H1 (cell line): Measurements from ENCODE around the gene SLC9A3. TPM values are rescaled to one million over a fixed set of nuclear protein-coding genes. Genes with fewer than 3 reads are reported as not detected.

Source experiments
- CTCF ChIA-PET: fragments of 300-600 bp; sonication (Branson Sonifier 250); formaldehyde crosslinking; loops from one replicate; lab custom pipeline; 2021; ENCODE audit not compliant: partially characterized antibody; lab: Charles Lee
- POLR2A ChIA-PET: fragments of 300-600 bp; sonication (Branson Sonifier 250); formaldehyde crosslinking; loops from one replicate; lab custom pipeline; 2021; ENCODE audit warnings: inconsistent platforms; ENCODE audit not compliant: partially characterized antibody; lab: Charles Lee
- DNase-seq, 2 experiments: peaks; one replicate each; pipeline versions ENCODE4 v3.0.0 to v3.0.0-alpha.2; 2010 to 2022; ENCODE audit warnings: low spot score in 2 of 2, low read depth in 1 of 2, mixed read lengths in 1 of 2
- FAIRE-seq: peaks from 2 replicates; lab custom pipeline; 2011; peaks lifted over from hg19 to GRCh38; lab: Jason Lieb, UNC
- H2AFZ ChIP-seq: 2 replicates; pipeline ENCODE4 v1.8.1; 2012; ENCODE audit warnings: low read length, inconsistent platforms
- H2AK5ac ChIP-seq: 2 replicates; pipeline ENCODE4 v1.6.1; 2013; ENCODE audit warnings: low read depth, low read length
- H2BK120ac ChIP-seq: replicated peaks from 2 replicates; pipeline ENCODE3; 2013; ENCODE audit warnings: low read depth, low read length, inconsistent platforms
- H2BK12ac ChIP-seq: 2 replicates; pipeline ENCODE4 v1.6.1; 2013; ENCODE audit warnings: low read depth, low read length
- H2BK15ac ChIP-seq: 2 replicates; pipeline ENCODE4 v1.6.1; 2013; ENCODE audit warnings: low read length
- H2BK20ac ChIP-seq: 2 replicates; pipeline ENCODE4 v1.6.1; 2013; ENCODE audit warnings: low read length
- H2BK5ac ChIP-seq: 2 replicates; pipeline ENCODE4 v1.6.1; 2013; ENCODE audit warnings: low read depth, low read length
- H3K14ac ChIP-seq: 2 replicates; pipeline ENCODE4 v1.6.1; 2013; ENCODE audit warnings: inconsistent platforms; ENCODE audit not compliant: insufficient read length
- H3K18ac ChIP-seq: 2 replicates; pipeline ENCODE4 v1.6.1; 2013; ENCODE audit warnings: low read length; ENCODE audit errors: extremely low read depth
- H3K23ac ChIP-seq: 2 replicates; pipeline ENCODE4 v1.6.1; 2013; ENCODE audit warnings: inconsistent platforms; ENCODE audit not compliant: insufficient read length
- H3K23me2 ChIP-seq: 2 replicates; pipeline ENCODE4 v1.6.1; 2013; ENCODE audit warnings: low read depth, low read length
- H3K27ac ChIP-seq: 2 replicates; pipeline ENCODE4 v1.6.1; 2011; ENCODE audit warnings: low read depth, low read length, inconsistent platforms
- H3K27me3 ChIP-seq, 4 experiments: replicated peaks in 1 of 4; 1 replicate in 1 of 4; 2 replicates in 3 of 4; pipeline versions ENCODE4 v1.6.1 to v1.8.1; 2011 to 2013; ENCODE audit warnings: low read length in 3 of 4, mild to moderate bottlenecking in 3 of 4, inconsistent platforms in 2 of 4, mixed read lengths in 2 of 4, moderate library complexity in 1 of 4; ENCODE audit not compliant: control insufficient read depth in 3 of 4, insufficient read depth in 3 of 4; ENCODE audit errors: extremely low read depth in 1 of 4
- H3K36me3 ChIP-seq, 4 experiments: 2 replicates each; pipeline versions ENCODE4 v1.6.1 to v1.8.1; 2011 to 2013; ENCODE audit warnings: mild to moderate bottlenecking in 4 of 4, low read length in 3 of 4, moderate library complexity in 2 of 4, control low read depth in 1 of 4, inconsistent platforms in 1 of 4; ENCODE audit not compliant: insufficient read depth in 4 of 4, control insufficient read depth in 2 of 4
- H3K4ac ChIP-seq: replicated peaks from 2 replicates; pipeline ENCODE3; 2013; ENCODE audit warnings: low read length, low read depth, mixed read lengths, inconsistent platforms; ENCODE audit not compliant: insufficient read length
- H3K4me1 ChIP-seq, 4 experiments: replicated peaks in 1 of 4; 1 replicate in 1 of 4; 2 replicates in 3 of 4; pipeline versions ENCODE4 v1.6.1 to v1.8.1; 2011 to 2013; ENCODE audit warnings: low read length in 3 of 4, inconsistent platforms in 2 of 4, mixed read lengths in 1 of 4; ENCODE audit not compliant: insufficient read depth in 4 of 4, control insufficient read depth in 3 of 4
- H3K4me2 ChIP-seq, 2 experiments: 2 replicates each; pipeline versions ENCODE4 v1.6.1 to v1.8.1; 2011 to 2013; ENCODE audit warnings: low read depth in 2 of 2, low read length in 2 of 2, control low read depth in 1 of 2, inconsistent platforms in 1 of 2, mild to moderate bottlenecking in 1 of 2; ENCODE audit not compliant: insufficient read depth in 1 of 2
- H3K4me3 ChIP-seq, 4 experiments: fragments of 200-600, 300-600 bp in 1 of 4; sonication (generic), shearing (Covaris generic), sonication (Bioruptor Twin) in 1 of 4; 2 replicates each; pipeline versions ENCODE4 v1.5.1 to v1.8.1; 2011 to 2016; ENCODE audit warnings: low read length in 4 of 4, low read depth in 3 of 4, control low read depth in 2 of 4, inconsistent platforms in 2 of 4, mild to moderate bottlenecking in 2 of 4, mixed read lengths in 1 of 4, moderate library complexity in 1 of 4; ENCODE audit not compliant: insufficient read depth in 2 of 4; ENCODE audit errors: extremely low read depth in 1 of 4
- H3K56ac ChIP-seq: replicated peaks from 2 replicates; pipeline ENCODE3; 2013; ENCODE audit warnings: low read depth, mild to moderate bottlenecking, mixed read lengths, low read length, inconsistent platforms; ENCODE audit not compliant: insufficient read length
- H3K79me1 ChIP-seq: 2 replicates; pipeline ENCODE4 v1.6.1; 2013; ENCODE audit warnings: low read depth, low read length, control low read depth
- H3K79me2 ChIP-seq, 2 experiments: 2 replicates each; pipeline versions ENCODE4 v1.6.1 to v1.8.1; 2012 to 2013; ENCODE audit warnings: low read length in 2 of 2, mild to moderate bottlenecking in 2 of 2, inconsistent platforms in 1 of 2; ENCODE audit not compliant: insufficient read depth in 2 of 2, control insufficient read depth in 1 of 2
- H3K9ac ChIP-seq, 4 experiments: replicated peaks in 1 of 4; 1 replicate in 1 of 4; 2 replicates in 3 of 4; pipeline versions ENCODE4 v1.6.1 to v1.8.1; 2011 to 2013; ENCODE audit warnings: low read depth in 3 of 4, low read length in 3 of 4, control low read depth in 2 of 4, mild to moderate bottlenecking in 2 of 4, moderate library complexity in 2 of 4, inconsistent platforms in 1 of 4; ENCODE audit errors: extremely low read depth in 1 of 4
- H3K9me3 ChIP-seq, 2 experiments: 2 replicates each; pipeline versions ENCODE4 v1.6.1 to v1.8.1; 2012 to 2013; ENCODE audit warnings: mild to moderate bottlenecking in 2 of 2, moderate library complexity in 2 of 2, control low read depth in 1 of 2, inconsistent platforms in 1 of 2, low read depth in 1 of 2, low read length in 1 of 2, mixed read lengths in 1 of 2; ENCODE audit not compliant: insufficient read depth in 2 of 2
- H4K20me1 ChIP-seq, 2 experiments: replicated peaks in 1 of 2; 2 replicates each; pipeline versions ENCODE3 to v1.8.1; 2011 to 2013; ENCODE audit warnings: inconsistent platforms in 2 of 2, low read length in 2 of 2, mild to moderate bottlenecking in 1 of 2; ENCODE audit not compliant: insufficient read depth in 2 of 2, control insufficient read depth in 1 of 2
- H4K5ac ChIP-seq: 2 replicates; pipeline ENCODE4 v1.6.1; 2013; ENCODE audit warnings: low read length, low read depth, mixed read lengths, inconsistent platforms; ENCODE audit not compliant: insufficient read length
- H4K8ac ChIP-seq: 2 replicates; pipeline ENCODE4 v1.8.0; 2013; ENCODE audit warnings: mild to moderate bottlenecking, moderate library complexity, low read length, inconsistent platforms; ENCODE audit not compliant: insufficient read depth; ENCODE audit errors: extremely low read depth
- H4K91ac ChIP-seq: replicated peaks from 2 replicates; pipeline ENCODE3; 2013; ENCODE audit warnings: low read length, mixed read lengths, inconsistent platforms; ENCODE audit not compliant: insufficient read length
- BCL11A ChIP-seq, 2 experiments: IDR thresholded peaks; one replicate each; pipeline ENCODE4 v1.6.1; 2011; ENCODE audit warnings: low read depth in 2 of 2, low read length in 2 of 2, mild to moderate bottlenecking in 2 of 2
- BRCA1 ChIP-seq: IDR thresholded peaks from 2 replicates; pipeline ENCODE4 v1.6.1; 2012; ENCODE audit warnings: low read depth, low read length, improper control_type of control experiment
- CHD2 ChIP-seq: IDR thresholded peaks from 2 replicates; pipeline ENCODE4 v1.6.1; 2012; ENCODE audit warnings: low read length, improper control_type of control experiment
- EZH2 ChIP-seq: fragments of 200-600 bp; sonication (generic); IDR thresholded peaks from 2 replicates; pipeline ENCODE4 v1.7.1; 2012; ENCODE audit warnings: low read depth, mild to moderate bottlenecking, moderate library complexity, low read length, inconsistent platforms; ENCODE audit not compliant: severe bottlenecking
- JUND ChIP-seq: IDR thresholded peaks from 2 replicates; pipeline ENCODE4 v1.6.1; 2011; ENCODE audit warnings: mild to moderate bottlenecking, improper control_type of control experiment, low read length
- KDM4A ChIP-seq: IDR thresholded peaks from one replicate; pipeline ENCODE4 v1.7.1; 2012; ENCODE audit warnings: low read depth, mild to moderate bottlenecking, moderate library complexity, low read length, inconsistent platforms; ENCODE audit not compliant: severe bottlenecking
- RAD21 ChIP-seq, 2 experiments: IDR thresholded peaks in 1 of 2; conservative IDR thresholded peaks in 1 of 2; 2 replicates each; pipeline ENCODE4 v1.6.1; 2011; ENCODE audit warnings: low read depth in 2 of 2, low read length in 2 of 2, improper control_type of control experiment in 1 of 2, inconsistent platforms in 1 of 2, mild to moderate bottlenecking in 1 of 2, moderate library complexity in 1 of 2
- RFX5 ChIP-seq: IDR thresholded peaks from 2 replicates; pipeline ENCODE4 v1.6.1; 2011; ENCODE audit warnings: low read depth, low read length, improper control_type of control experiment, borderline replicate concordance
- SIN3A ChIP-seq, 2 experiments: IDR thresholded peaks in 1 of 2; conservative IDR thresholded peaks in 1 of 2; 2 replicates each; pipeline ENCODE4 v1.6.1; 2011 to 2012; ENCODE audit warnings: low read length in 2 of 2, improper control_type of control experiment in 1 of 2, low read depth in 1 of 2, mild to moderate bottlenecking in 1 of 2
- SP1 ChIP-seq: IDR thresholded peaks from 2 replicates; pipeline ENCODE4 v1.6.1; 2011; ENCODE audit warnings: low read depth, low read length
- WGBS, 2 experiments: shearing (Covaris generic) in 1 of 2; methylation state at CpG; one replicate each; pipeline versions ENCODE4 v1.1.6 to v1.1.7; 2013 to 2015; ENCODE audit warnings: low lambda C conversion rate in 2 of 2, mixed read lengths in 2 of 2, inconsistent platforms in 1 of 2, low coverage in 1 of 2, missing lambda C conversion rate in 1 of 2; ENCODE audit not compliant: insufficient replicate concordance in 2 of 2, insufficient coverage in 1 of 2, insufficient read length in 1 of 2; ENCODE audit errors: extremely low coverage in 1 of 2, missing lambda C conversion rate in 1 of 2; 5-methylcytosine and 5-hydroxymethylcytosine counted together
- polyA plus RNA-seq, 7 experiments: library from polyadenylated mRNA; depleted of rRNA in 3 of 7; stranded (reverse) in 5 of 7; unstranded in 2 of 7; fragments of >200 nt in 5 of 7; fragments of 200-250 nt in 2 of 7; gene quantifications; 1 replicate in 5 of 7; 2 replicates in 1 of 7; 4 replicates in 1 of 7; pipeline versions ENCODE4 v1.2.1 to v1.2.3, GENCODE V29; 2011 to 2013; ENCODE audit warnings: missing spikeins in 2 of 7, mixed read lengths in 2 of 7
- total RNA-seq: library from RNA; stranded (reverse); fragmentation: NEBNext Ultra II Directional; extraction: Animal tissue kit (Norgen Biotek cat#: 25700); gene quantifications from 2 replicates; pipeline ENCODE4 v1.2.1, GENCODE V29; 2021
- TF ChIP-seq, protein P1 (sequence below): IDR thresholded peaks from 2 replicates; pipeline ENCODE4 v1.6.1; 2012; ENCODE audit warnings: inconsistent platforms
- TF ChIP-seq, protein P2 (sequence below): IDR thresholded peaks from 2 replicates; pipeline ENCODE4 v1.6.1; 2012; ENCODE audit warnings: inconsistent platforms

SLC9A3 gene
- total and polyA plus RNA-seq, 2 of the 8 experiments (the other 6 are each of a cell fraction or from before 2014, with no cell fraction given), result 0.95 to 1.0 TPM

DNA sequence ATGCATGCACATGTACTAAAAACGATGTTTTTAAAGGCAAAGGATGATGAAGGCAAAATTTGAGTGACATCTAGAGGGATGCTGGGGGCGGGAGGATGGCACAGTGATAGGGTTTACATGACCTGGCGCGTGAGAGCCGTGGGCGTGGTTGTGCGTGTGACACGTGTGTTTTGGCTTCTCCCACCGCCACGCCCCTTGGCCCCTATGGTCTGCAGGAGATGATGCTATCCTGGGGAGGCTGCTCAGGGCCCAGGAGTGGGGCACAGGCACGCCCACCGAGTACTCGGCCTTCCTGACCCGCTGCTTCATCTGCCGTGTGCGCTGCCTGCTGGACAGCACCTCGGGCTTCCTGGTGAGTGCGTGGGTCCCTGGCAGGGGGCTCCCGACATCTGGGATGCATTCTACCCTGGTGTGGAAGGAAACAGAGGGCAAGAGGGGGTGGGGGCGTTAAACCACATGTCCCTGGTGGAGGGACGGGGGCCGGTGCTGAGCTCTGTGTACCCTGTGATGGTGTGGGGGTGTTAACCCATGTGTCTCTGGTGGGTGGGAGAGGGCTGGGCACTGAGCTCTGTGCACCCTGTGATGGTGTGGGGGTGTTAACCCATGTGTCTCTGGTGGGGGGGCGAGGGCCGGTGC, 100.5 kb downstream of the SLC9A3 start:
- Histone ChIP-seq H3K79me2 (no peaks in the 10 kb centered on the region), H2BK15ac (no peak overlapping the region), H4K91ac (no peak overlapping the region), H4K20me1 (peaks cover 0 to 4% of the 10 kb centered on the region in 2 experiments), H3K79me1 (no peaks in the 10 kb centered on the region), H3K36me3 (no peaks in the 10 kb centered on the region), H2BK5ac (no peak overlapping the region), H3K27me3 (no peaks in the 10 kb centered on the region), H3K18ac (no peak overlapping the region), H3K23me2 (peaks cover 10% of the 10 kb centered on the region; the same call in 1 of the 2 replicates), H3K23ac (no peak overlapping the region), H4K5ac (no peak overlapping the region), H3K4me1 (peaks cover 0 to 3% (median 0%) of the 10 kb centered on the region in 4 experiments; a peak in 1 of 7 replicates), H3K27ac (no peak overlapping the region), H2AFZ (no peak overlapping the region), H2AK5ac (no peak overlapping the region), H4K8ac (no peak overlapping the region), H3K4me3 (no peak overlapping the region), H3K4me2 (no peak overlapping the region), H2BK120ac (no peak overlapping the region), H2BK20ac (no peak overlapping the region), H3K9ac (no peak overlapping the region), H2BK12ac (no peak overlapping the region), H3K56ac (no peak overlapping the region), H3K9me3 (peaks cover 0 to 3% of the 10 kb centered on the region in 2 experiments; a peak in 1 of 4 replicates), H3K4ac (no peak overlapping the region), H3K14ac (no peak overlapping the region)
- ChIA-PET CTCF (interaction anchor here (0.8 to 3.0 kb wide), 10 partner anchors 8 to 107 kb away, joined by 3 to 8 read pairs (median 4); no protein-coding TSS in a partner anchor), POLR2A (no interaction called here)
- DNase-seq (no peak), FAIRE-seq (no peak)
- WGBS, 2 experiments, result 92% methylated on average over 24 of the region's 24 CpGs; no CpG with 5 or more reads in 1 of the 2 experiments
- TF ChIP-seq, protein P1, sequence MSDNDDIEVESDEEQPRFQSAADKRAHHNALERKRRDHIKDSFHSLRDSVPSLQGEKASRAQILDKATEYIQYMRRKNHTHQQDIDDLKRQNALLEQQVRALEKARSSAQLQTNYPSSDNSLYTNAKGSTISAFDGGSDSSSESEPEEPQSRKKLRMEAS, result no peak
- no peak for TF ChIP-seq JUND
- TF ChIP-seq SIN3A (conservative IDR thresholded peaks at IDR 0.05 in 1 of 2, IDR thresholded peaks at IDR 0.05 in 1 of 2; ENCODE audit: low read depth in 1 of 2, low read length in 2 of 2), result no peak
- TF ChIP-seq CHD2, result no peak
- no peak for TF ChIP-seq BCL11A (IDR thresholded peaks at IDR 0.05; ENCODE audit: low read depth in 2 of 2, low read length in 2 of 2)
- TF ChIP-seq, protein P2, sequence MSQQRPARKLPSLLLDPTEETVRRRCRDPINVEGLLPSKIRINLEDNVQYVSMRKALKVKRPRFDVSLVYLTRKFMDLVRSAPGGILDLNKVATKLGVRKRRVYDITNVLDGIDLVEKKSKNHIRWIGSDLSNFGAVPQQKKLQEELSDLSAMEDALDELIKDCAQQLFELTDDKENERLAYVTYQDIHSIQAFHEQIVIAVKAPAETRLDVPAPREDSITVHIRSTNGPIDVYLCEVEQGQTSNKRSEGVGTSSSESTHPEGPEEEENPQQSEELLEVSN, result no peak
- TF ChIP-seq BRCA1, result no peak
- no peak for TF ChIP-seq KDM4A
- TF ChIP-seq RFX5, result no peak
- no peak for TF ChIP-seq SP1
- TF ChIP-seq RAD21 (IDR thresholded peaks at IDR 0.05 in 1 of 2, conservative IDR thresholded peaks at IDR 0.05 in 1 of 2; ENCODE audit: low read depth in 2 of 2, low read length in 2 of 2), result no peak
- no peak for TF ChIP-seq EZH2
